AG20443 (cell line): Measurements from ENCODE around the gene PTPRG.

Source experiments
- DNase-seq: peaks from one replicate; pipeline ENCODE4 v3.0.0; 2012; ENCODE audit warnings: low spot score, mixed read lengths

Gene PTPRG

DNA sequence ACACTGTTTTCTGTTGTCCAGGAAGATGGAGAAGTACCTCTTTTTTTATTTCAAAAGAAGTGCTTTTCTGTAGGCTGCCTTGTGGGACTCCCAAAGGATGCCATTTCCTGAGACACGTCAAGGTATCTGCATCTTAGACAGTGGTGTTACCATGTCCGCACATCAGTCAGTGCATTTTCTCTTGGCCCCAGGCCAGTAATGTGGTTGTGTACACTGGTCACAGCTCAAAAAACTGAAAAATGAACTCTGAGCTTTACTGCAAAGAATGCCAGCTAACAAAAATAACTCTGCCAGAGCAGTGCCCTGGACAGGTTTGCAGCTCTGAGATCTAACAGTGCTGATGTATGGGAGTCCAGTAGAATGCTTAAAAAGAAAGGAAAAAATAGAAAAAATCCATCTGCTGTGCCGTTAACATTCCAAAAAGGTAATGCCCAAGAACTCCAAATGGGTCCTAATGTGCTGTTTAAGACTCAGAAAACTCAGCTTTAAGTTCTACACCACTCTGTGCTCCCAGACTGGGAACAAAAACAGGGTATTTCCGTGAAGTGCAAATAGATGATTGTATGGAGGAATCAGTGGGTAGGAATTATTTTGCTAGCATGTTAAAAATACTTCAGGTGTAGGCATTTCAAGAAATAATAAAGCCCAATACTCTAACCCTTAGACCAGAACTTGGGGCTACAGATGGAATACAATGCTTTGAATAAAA lies 496.1 kb downstream of the PTPRG start:
- DNase-seq: no peak

DNA sequence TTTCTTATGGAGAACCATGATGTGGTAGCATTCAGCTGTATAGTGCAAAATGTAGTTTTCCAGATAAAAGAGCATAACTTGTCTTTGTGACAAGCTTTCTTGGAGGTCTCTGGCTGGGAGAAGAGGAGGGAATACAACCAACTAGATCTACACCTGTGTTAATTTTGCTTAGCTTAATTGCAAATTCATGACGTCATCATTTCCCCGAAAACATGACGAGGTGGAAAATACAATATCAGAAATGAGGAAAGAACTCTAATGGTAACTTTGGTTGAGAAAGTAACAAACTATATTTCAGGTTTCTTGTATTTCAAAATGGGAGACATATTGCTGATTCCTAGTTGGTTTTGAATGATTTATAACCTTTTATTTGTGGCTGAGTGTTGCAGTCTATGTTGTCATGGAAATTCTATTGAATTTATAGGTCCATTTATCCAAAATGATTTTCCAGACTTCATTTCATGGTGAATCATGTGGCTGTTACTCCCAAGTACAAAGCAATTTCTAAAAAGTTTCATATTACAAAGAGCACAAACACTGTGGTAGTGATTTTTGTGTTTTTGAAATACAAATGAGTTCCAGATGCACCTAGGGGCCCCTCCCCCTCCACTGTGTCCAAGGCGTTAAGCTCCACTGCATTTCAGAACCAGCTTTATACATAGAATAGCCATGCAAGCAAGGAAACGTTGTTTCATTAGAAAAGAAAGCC lies 504.8 kb downstream of the PTPRG start:
- DNase-seq: peak; percentile 21

- no peak for DNase-seq
Measured at GRCh38 chr3:62068337-62068736, 507.0 kb downstream of the PTPRG start.

GRCh38 chr3:62070891-62071290 lies 509.5 kb downstream of the PTPRG start:
- DNase-seq: no peak

DNA sequence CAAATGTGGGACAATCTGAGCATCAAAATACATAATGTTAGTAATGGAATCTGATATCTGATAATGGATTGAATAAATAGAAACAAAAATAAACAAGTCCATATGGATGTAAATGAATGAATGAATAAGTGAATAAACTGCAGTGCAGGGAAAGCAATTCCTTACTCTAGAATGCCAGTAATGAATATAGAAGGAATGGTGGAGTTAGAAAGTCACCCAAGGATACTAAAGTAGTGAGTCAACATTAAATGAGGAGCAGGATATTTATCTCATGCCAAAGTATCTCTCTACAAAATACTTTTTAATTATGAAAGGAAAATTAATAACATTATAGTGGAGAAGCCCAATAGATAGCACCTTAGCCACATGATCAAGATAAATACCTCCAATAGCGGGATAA lies 511.7 kb downstream of the PTPRG start:
- peak; percentile 14 for DNase-seq

- DNase-seq: no peak
Measured at GRCh38 chr3:62084558-62084957, 523.2 kb downstream of the PTPRG start.

- no peak for DNase-seq
Measured at GRCh38 chr3:62088472-62089104, 527.2 kb downstream of the PTPRG start.

DNA sequence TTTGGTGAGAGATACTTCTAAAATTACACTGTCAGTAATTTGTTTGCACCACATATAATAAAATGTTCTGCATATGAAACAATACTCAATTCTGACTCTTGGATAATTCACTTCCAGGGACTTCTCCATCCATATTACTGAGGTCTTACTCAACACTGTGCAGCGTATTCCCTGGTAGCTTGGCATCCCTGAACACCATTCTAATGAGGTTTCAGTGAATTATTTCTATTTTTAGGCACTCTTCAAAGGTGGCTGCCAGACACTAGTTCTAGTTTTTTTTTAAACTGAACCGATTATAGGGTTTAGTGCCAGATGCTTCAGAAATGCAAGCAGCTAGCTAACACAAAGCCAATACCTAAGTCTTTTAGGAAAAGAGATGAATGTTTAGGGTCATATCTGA lies 528.7 kb downstream of the PTPRG start:
- DNase-seq: no peak

GRCh38 chr3:62090519-62090918 lies 529.1 kb downstream of the PTPRG start:
- DNase-seq: no peak

- no peak for DNase-seq
Measured at GRCh38 chr3:62093025-62093424, 531.7 kb downstream of the PTPRG start.

GRCh38 chr3:62094461-62094860 lies 533.1 kb downstream of the PTPRG start:
- no peak for DNase-seq

DNA sequence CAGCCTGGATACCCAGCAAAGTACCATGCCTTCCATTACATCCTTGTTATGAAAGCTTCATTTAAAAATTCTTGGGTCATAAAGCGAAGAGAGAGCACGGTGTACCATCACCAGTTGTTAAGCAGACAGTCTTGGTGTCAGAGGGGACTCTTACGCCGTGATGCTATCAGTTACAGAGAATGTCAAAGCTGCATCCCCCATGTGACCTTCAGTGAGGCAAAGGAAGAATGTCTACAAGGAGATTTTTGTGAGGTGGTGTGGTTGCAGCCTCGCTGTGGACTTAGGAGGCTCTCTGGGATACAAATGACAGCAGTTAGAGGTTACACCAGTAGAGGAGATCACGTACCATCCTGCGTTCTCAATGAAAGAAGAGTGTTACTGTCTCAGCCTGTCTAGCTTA lies 533.7 kb downstream of the PTPRG start:
- DNase-seq: no peak

DNA sequence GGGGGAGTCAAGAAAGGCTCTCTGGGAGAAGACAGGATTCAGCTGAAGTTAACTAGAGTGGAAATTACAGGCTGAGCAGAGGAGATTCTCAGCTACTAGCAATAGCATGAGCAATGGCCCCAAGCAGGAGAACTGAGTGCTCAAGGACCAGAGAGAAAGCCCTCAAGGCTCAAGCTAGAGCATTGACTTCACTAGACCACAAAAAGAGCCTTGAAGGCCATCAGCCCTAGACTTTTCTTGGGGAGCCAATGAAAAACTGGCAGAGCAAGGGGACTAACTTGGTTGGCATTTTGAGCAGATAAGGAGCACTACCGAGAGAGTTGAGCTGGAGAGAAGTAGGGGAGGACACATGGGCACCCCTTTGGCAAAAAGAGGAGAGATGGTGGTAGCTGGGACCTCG lies 534.4 kb downstream of the PTPRG start:
- no peak for DNase-seq

- no peak for DNase-seq
Measured at GRCh38 chr3:62096521-62096920, 535.1 kb downstream of the PTPRG start.

GRCh38 chr3:62097121-62097520 lies 535.8 kb downstream of the PTPRG start:
- no peak for DNase-seq

DNA sequence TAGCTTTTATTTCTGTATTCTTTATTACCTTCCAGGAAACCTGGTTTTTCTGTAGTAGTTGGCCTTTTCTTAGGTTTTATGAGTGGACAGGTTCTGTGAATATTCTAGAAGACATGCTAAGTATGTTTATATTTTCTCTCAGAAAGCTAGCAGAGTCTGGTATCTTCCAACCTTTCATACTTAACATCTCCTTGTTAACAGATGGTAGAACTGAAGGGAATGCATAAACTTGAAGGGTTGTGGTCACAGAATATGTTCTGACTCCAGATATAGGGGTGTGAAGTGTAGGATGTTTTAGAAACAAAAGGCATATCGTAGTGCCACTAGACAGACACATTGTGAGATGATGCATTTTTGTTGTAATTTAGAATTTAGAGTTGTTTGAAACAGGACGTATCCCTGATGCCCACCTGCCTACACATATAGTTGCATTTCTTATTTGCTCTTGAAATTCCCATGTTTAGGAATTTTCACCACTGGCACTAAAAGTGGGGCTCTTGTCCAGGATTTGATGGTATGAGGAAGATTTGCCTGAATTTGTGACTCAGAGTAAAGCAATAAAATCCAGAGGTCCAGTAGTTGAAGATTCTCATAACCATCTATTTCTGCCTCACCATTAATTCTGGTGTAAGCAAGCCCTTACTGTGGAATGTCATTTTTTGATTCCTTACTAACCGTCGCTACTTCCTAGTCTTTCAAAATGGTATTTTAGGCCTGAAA lies 537.4 kb downstream of the PTPRG start:
- DNase-seq: peak; percentile 29

- DNase-seq: no peak
Measured at GRCh38 chr3:62100282-62100989, 539.1 kb downstream of the PTPRG start.

DNA sequence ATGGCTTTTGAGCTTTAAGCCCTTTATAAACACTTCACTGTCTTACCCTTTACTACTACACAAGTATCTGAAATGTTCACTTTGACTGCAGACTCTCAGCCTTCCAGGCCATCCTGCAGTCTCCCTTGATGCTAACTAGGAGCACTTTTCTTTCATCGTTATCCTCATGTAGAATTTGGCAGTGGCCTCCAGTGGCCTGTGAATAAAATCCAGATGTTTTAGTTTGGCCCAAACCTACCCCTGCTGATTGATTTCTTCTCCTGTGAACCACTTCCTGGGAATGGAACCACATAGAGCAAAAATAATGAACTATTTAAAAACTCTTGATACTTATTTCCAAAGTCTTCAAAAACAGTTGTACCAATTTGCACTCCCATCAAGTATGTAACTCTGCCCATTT lies 540.1 kb downstream of the PTPRG start:
- peak; percentile 53 for DNase-seq

DNA sequence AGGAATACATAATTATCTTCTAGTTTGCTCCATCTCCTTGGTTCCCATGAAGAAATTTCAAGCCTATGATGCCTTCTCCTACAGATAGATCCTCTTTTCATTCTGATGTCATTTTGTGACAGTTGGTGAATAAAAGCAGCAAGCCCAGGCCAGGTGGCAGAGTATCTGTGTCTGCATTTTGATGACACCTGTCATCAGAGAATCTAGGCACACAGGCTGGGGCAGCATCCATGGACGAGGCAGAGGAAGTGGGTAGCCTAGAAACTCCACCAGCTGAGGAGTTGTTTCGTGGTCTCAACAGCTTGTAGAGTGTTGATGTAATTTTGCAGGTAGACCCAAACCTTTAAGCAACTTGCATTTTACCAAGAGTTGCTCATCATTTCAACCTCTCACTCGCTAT lies 542.2 kb downstream of the PTPRG start:
- DNase-seq: no peak

- DNase-seq: peak; percentile 92
Measured at GRCh38 chr3:62109534-62109933, 548.2 kb downstream of the PTPRG start.

DNA sequence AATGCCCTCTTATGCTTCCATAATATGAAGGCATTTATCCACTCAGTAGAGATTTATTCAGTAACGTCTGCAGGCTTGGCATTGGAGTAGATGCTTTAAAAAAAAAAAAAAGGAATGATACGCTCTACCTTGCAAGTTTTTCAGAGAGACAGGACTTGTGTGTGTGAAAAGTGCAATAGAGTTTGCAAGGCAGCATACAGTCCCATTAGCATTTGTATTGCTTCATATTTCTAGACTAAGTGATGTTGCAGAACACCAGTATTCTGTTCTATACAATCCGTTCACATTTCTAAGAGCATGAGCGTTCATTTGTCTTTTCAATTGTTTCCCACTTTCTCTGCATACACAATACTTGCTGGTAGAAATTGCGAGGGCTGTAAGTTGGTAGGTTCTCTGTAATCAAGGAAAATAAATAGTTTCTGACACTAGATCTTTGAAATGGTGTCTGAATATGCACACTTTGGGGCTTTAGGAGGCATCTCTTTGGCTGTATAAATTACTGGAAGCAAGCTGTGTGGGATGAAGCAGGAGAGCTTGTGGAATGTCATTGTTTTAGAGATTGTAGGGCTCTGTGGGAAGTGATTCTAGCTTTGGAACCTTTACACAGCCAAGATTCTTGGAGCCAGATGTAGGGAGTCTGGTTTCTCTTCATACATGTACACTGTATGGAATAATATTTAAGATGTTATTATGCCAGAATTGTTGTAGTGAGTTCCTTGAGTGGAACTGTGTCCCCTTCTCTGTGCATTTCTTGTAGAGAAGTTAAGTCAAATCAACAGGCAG lies 549.3 kb downstream of the PTPRG start:
- no peak for DNase-seq
